Cortex of kidney (tissue), 1 donor: ENCODE results near the gene MED7.
"Not testable (repeated sequence)": the region's sequence is repeated elsewhere in the genome, so short reads cannot be mapped to it uniquely, and the experiment has no call there.

ENCODE experiments used
- DNase-seq: peaks from one replicate; lab custom pipeline; 2025; lab: John Stamatoyannopoulos, UW

The MED7 gene

GRCh38 chr5:157142317-157143126, at the start of gene MED7:
MED7 (minus strand) TSS chr5:157142865; CDS start chr5:157139431, 3,434 bp downstream.
- no peak for DNase-seq

GRCh38 chr5:157189223-157189622, 46.6 kb upstream of the MED7 start:
- no peak for DNase-seq

GRCh38 chr5:157188270-157188669, 45.6 kb upstream of the MED7 start:
- DNase-seq: no peak

GRCh38 chr5:157187046-157187754, 44.5 kb upstream of the MED7 start:
- DNase-seq: no peak

GRCh38 chr5:157186309-157187045, 43.8 kb upstream of the MED7 start:
- DNase-seq: no peak

GRCh38 chr5:157185122-157185521, 42.5 kb upstream of the MED7 start:
- DNase-seq: not testable (repeated sequence)

- DNase-seq: no peak
Observed at GRCh38 chr5:157184117-157184670, 41.5 kb upstream of the MED7 start.

GRCh38 chr5:157182143-157182757, 39.6 kb upstream of the MED7 start:
- DNase-seq: no peak

GRCh38 chr5:157180374-157181264, 38.0 kb upstream of the MED7 start, which contains the start of gene ITK:
ITK (plus strand) TSS chr5:157180840; CDS start chr5:157180978, 138 bp downstream.
- no peak for DNase-seq

- no peak for DNase-seq
Observed at GRCh38 chr5:157178966-157179365, 36.3 kb upstream of the MED7 start.

- DNase-seq: no peak
Observed at GRCh38 chr5:157177953-157178352, 35.3 kb upstream of the MED7 start.

- DNase-seq: no peak
Observed at GRCh38 chr5:157175071-157175612, 32.5 kb upstream of the MED7 start.

- DNase-seq: no peak
Observed at GRCh38 chr5:157172403-157172802, 29.7 kb upstream of the MED7 start.

- no peak for DNase-seq
Observed at GRCh38 chr5:157168286-157168685, 25.6 kb upstream of the MED7 start.

GRCh38 chr5:157167214-157167621, 24.6 kb upstream of the MED7 start:
- DNase-seq: no peak

GRCh38 chr5:157166214-157167213, 23.8 kb upstream of the MED7 start, which contains the start of gene GARIN3:
GARIN3 (minus strand) TSS chr5:157166264; CDS start chr5:157166168, 96 bp downstream.
- no peak for DNase-seq

- DNase-seq: no peak
Observed at GRCh38 chr5:157165668-157166067, 23.0 kb upstream of the MED7 start.

GRCh38 chr5:157165261-157165660, 22.6 kb upstream of the MED7 start:
- no peak for DNase-seq

GRCh38 chr5:157164521-157164920, 21.9 kb upstream of the MED7 start:
- DNase-seq: no peak
